Retinal pigment epithelial cell (primary cell): ENCODE results near the gene IGFBP5.

Experiments
- DNase-seq: peaks from one replicate; pipeline ENCODE4 v3.0.0-alpha.2; 2010; ENCODE audit warnings: low read depth
- H3K4me3 ChIP-seq: 2 replicates; pipeline ENCODE4 v1.5.1; 2011; ENCODE audit warnings: mild to moderate bottlenecking, low read length, control low read depth, moderate library complexity
- CTCF ChIP-seq: conservative IDR thresholded peaks from 2 replicates; pipeline ENCODE4 v1.5.1; 2011; ENCODE audit warnings: low read depth, low read length, control low read depth, inconsistent platforms

The IGFBP5 gene

GRCh38 chr2:216665242-216665641 lies 30.1 kb downstream of the IGFBP5 start:
- no peak for DNase-seq
- H3K4me3 ChIP-seq, result no peak overlapping the region
- TF ChIP-seq CTCF, result no peak

- H3K4me3 ChIP-seq, result no peak overlapping the region
- DNase-seq, result no peak
- peak; percentile 31 for TF ChIP-seq CTCF
Observed at GRCh38 chr2:216664593-216665034, 30.7 kb downstream of the IGFBP5 start.

- DNase-seq, result no peak
- no peak overlapping the region for H3K4me3 ChIP-seq
- TF ChIP-seq CTCF, result no peak
Observed at GRCh38 chr2:216663846-216664245, 31.5 kb downstream of the IGFBP5 start.

GRCh38 chr2:216663106-216663505 lies 32.2 kb downstream of the IGFBP5 start:
- TF ChIP-seq CTCF, result no peak
- no peak overlapping the region for H3K4me3 ChIP-seq
- no peak for DNase-seq

GRCh38 chr2:216661639-216662375 lies 33.5 kb downstream of the IGFBP5 start:
- no peak for DNase-seq
- TF ChIP-seq CTCF, result peak; percentile 30
- H3K4me3 ChIP-seq, result no peak overlapping the region

GRCh38 chr2:216661051-216661450 lies 34.3 kb downstream of the IGFBP5 start:
- TF ChIP-seq CTCF, result no peak
- DNase-seq, result no peak

GRCh38 chr2:216660496-216660895 lies 34.9 kb downstream of the IGFBP5 start:
- no peak overlapping the region for H3K4me3 ChIP-seq
- DNase-seq, result no peak

More at GRCh38 chr2:216661051-216661450, 34.3 kb downstream of the IGFBP5 start:
- no peak overlapping the region for H3K4me3 ChIP-seq

More at GRCh38 chr2:216660496-216660895, 34.9 kb downstream of the IGFBP5 start:
- TF ChIP-seq CTCF, result no peak
